ENCODE data around the gene KLHL7.
A peak's percentile ranks its signal among the peaks of the same experiment; 100 is the strongest.

The KLHL7 gene

DNA sequence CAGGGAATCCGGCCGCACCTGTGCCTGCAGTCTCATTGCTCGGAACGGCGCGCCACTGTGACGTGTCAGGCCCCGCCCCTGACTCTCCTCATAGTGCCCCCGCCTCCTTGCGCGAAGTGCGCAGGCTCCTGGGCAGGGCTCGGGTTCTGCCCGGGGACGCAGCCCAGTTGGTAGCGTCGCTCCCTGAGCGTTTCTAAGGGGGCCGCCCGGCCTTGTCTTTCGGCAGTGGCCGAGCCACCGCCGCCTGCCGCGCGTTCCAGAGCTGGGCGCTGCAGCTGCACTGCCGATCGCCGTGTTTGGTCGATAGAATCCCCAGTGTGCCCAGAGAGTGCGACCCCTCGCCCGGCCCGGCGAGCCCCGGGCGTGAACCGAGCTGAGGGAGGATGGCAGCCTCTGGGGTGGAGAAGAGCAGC lies at the start of gene KLHL7:
KLHL7 (plus strand) TSS at position 142 of the 413 bp plus-strand sequence; CDS start at position 384, 242 bp downstream.
- Mint-ChIP-seq H3K9me3 (no peaks in the 10 kb centered on the region), H3K27ac (peak within 1 kb of the TSS; percentile 99), H3K27me3 (no peaks in the 10 kb centered on the region), H3K4me3 (peak within 1 kb of the TSS; percentile 94), H3K4me1 (peaks cover 45% of the 10 kb centered on the region), H3K36me3 (peaks cover 2% of the 10 kb centered on the region)

- no peaks in the 10 kb centered on the region for H3K9me3 Mint-ChIP-seq
Measured at GRCh38 chr7:23058408-23059096, 47.0 kb upstream of the KLHL7 start.

GRCh38 chr7:23061327-23061726 lies 44.3 kb upstream of the KLHL7 start:
- no peak overlapping the region for H3K27ac Mint-ChIP-seq
- no peaks in the 10 kb centered on the region for H3K4me1 Mint-ChIP-seq

More at GRCh38 chr7:23058408-23059096, 47.0 kb upstream of the KLHL7 start:
- no peaks in the 10 kb centered on the region for H3K36me3 Mint-ChIP-seq
- no peak overlapping the region for H3K4me3 Mint-ChIP-seq
- H3K4me1 Mint-ChIP-seq, result no peaks in the 10 kb centered on the region
- no peak overlapping the region for H3K27ac Mint-ChIP-seq
- no peaks in the 10 kb centered on the region for H3K27me3 Mint-ChIP-seq

GRCh38 chr7:23062452-23062851 lies 43.1 kb upstream of the KLHL7 start:
- no peaks in the 10 kb centered on the region for H3K9me3 Mint-ChIP-seq
- H3K36me3 Mint-ChIP-seq, result no peaks in the 10 kb centered on the region
- no peaks in the 10 kb centered on the region for H3K27me3 Mint-ChIP-seq
- H3K27ac Mint-ChIP-seq, result no peak overlapping the region
- no peaks in the 10 kb centered on the region for H3K4me1 Mint-ChIP-seq
- H3K4me3 Mint-ChIP-seq, result no peak overlapping the region

More at GRCh38 chr7:23061327-23061726, 44.3 kb upstream of the KLHL7 start:
- Mint-ChIP-seq H3K36me3 (no peaks in the 10 kb centered on the region), H3K27me3 (no peaks in the 10 kb centered on the region), H3K4me3 (no peak overlapping the region), H3K9me3 (no peaks in the 10 kb centered on the region)

DNA sequence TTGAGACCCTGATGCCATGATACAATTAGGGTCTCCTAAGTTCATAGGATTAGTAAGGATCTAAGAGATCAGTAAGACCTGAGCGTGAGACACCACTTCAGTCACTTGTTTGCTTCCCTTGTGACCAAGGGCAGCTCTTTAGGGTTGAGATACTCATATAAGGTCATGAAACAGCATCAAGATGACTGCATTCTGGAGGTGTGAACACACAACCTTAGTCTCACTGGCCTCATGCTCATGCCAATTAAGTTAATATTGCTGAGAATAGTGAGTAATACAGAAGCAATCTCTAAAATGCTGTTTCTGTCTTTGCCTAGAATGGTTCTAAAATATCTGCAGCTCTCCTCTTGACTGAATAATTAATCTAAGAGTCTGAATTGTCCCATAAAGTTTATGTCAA lies 39.6 kb upstream of the KLHL7 start:
- Mint-ChIP-seq H3K27ac (no peak overlapping the region), H3K4me1 (no peaks in the 10 kb centered on the region), H3K9me3 (no peaks in the 10 kb centered on the region), H3K4me3 (no peak overlapping the region), H3K27me3 (no peaks in the 10 kb centered on the region), H3K36me3 (no peaks in the 10 kb centered on the region)

- Mint-ChIP-seq H3K4me3 (no peak overlapping the region), H3K27me3 (no peaks in the 10 kb centered on the region), H3K27ac (no peak overlapping the region), H3K4me1 (no peaks in the 10 kb centered on the region), H3K9me3 (no peaks in the 10 kb centered on the region), H3K36me3 (no peaks in the 10 kb centered on the region)
Measured at GRCh38 chr7:23067271-23067670, 38.3 kb upstream of the KLHL7 start.

GRCh38 chr7:23072048-23072447 lies 33.5 kb upstream of the KLHL7 start:
- Mint-ChIP-seq H3K27me3 (no peaks in the 10 kb centered on the region), H3K4me3 (no peak overlapping the region), H3K36me3 (no peaks in the 10 kb centered on the region), H3K4me1 (no peaks in the 10 kb centered on the region), H3K9me3 (no peaks in the 10 kb centered on the region), H3K27ac (no peak overlapping the region)

- no peak overlapping the region for H3K4me3 Mint-ChIP-seq
Measured at GRCh38 chr7:23072922-23073321, 32.7 kb upstream of the KLHL7 start.

GRCh38 chr7:23074443-23075261 lies 30.9 kb upstream of the KLHL7 start:
- no peaks in the 10 kb centered on the region for H3K36me3 Mint-ChIP-seq

More at GRCh38 chr7:23072922-23073321, 32.7 kb upstream of the KLHL7 start:
- Mint-ChIP-seq H3K27ac (no peak overlapping the region), H3K4me1 (no peaks in the 10 kb centered on the region), H3K36me3 (no peaks in the 10 kb centered on the region), H3K27me3 (no peaks in the 10 kb centered on the region), H3K9me3 (no peaks in the 10 kb centered on the region)

DNA sequence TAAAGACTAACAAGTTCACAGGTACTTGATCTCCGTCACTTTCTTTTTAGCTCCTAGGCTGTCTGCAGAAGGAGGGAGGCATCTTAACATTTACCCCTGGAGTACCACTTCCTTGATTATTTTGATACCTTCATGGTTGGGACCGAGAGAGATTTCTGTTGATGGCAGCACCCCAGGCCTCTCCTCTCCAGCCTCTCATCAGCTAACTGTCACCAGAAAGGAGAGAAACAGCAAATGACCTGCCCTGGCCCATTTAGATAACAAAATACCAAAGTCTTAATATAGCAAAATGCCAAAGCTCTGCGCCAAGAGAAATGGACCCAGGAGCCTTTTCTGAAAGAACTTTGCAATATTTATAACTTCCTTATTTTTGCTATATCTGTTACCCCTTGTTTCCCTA lies 30.0 kb upstream of the KLHL7 start:
- H3K27me3 Mint-ChIP-seq, result peaks cover 2% of the 10 kb centered on the region
- no peak overlapping the region for H3K4me3 Mint-ChIP-seq
- no peaks in the 10 kb centered on the region for H3K36me3 Mint-ChIP-seq
- H3K27ac Mint-ChIP-seq, result no peak overlapping the region
- no peaks in the 10 kb centered on the region for H3K9me3 Mint-ChIP-seq
- no peaks in the 10 kb centered on the region for H3K4me1 Mint-ChIP-seq

More at GRCh38 chr7:23074443-23075261, 30.9 kb upstream of the KLHL7 start:
- no peak overlapping the region for H3K4me3 Mint-ChIP-seq
- H3K27me3 Mint-ChIP-seq, result no peaks in the 10 kb centered on the region
- H3K27ac Mint-ChIP-seq, result no peak overlapping the region
- H3K4me1 Mint-ChIP-seq, result no peaks in the 10 kb centered on the region
- no peaks in the 10 kb centered on the region for H3K9me3 Mint-ChIP-seq

- no peaks in the 10 kb centered on the region for H3K4me1 Mint-ChIP-seq
- H3K9me3 Mint-ChIP-seq, result no peaks in the 10 kb centered on the region
- H3K36me3 Mint-ChIP-seq, result no peaks in the 10 kb centered on the region
- peaks cover 5% of the 10 kb centered on the region for H3K27me3 Mint-ChIP-seq
- H3K27ac Mint-ChIP-seq, result no peak overlapping the region
- H3K4me3 Mint-ChIP-seq, result no peak overlapping the region
Measured at GRCh38 chr7:23076772-23077171, 28.8 kb upstream of the KLHL7 start.

GRCh38 chr7:23093111-23093510 lies 12.5 kb upstream of the KLHL7 start:
- Mint-ChIP-seq H3K27me3 (no peaks in the 10 kb centered on the region), H3K36me3 (peaks cover 5% of the 10 kb centered on the region), H3K9me3 (no peaks in the 10 kb centered on the region), H3K27ac (no peak overlapping the region), H3K4me3 (no peak overlapping the region), H3K4me1 (no peaks in the 10 kb centered on the region)

- Mint-ChIP-seq H3K27me3 (no peaks in the 10 kb centered on the region), H3K4me1 (no peaks in the 10 kb centered on the region), H3K4me3 (no peak overlapping the region), H3K9me3 (no peaks in the 10 kb centered on the region), H3K27ac (no peak overlapping the region), H3K36me3 (peaks cover 5% of the 10 kb centered on the region)
Measured at GRCh38 chr7:23093546-23093945, 12.0 kb upstream of the KLHL7 start.

DNA sequence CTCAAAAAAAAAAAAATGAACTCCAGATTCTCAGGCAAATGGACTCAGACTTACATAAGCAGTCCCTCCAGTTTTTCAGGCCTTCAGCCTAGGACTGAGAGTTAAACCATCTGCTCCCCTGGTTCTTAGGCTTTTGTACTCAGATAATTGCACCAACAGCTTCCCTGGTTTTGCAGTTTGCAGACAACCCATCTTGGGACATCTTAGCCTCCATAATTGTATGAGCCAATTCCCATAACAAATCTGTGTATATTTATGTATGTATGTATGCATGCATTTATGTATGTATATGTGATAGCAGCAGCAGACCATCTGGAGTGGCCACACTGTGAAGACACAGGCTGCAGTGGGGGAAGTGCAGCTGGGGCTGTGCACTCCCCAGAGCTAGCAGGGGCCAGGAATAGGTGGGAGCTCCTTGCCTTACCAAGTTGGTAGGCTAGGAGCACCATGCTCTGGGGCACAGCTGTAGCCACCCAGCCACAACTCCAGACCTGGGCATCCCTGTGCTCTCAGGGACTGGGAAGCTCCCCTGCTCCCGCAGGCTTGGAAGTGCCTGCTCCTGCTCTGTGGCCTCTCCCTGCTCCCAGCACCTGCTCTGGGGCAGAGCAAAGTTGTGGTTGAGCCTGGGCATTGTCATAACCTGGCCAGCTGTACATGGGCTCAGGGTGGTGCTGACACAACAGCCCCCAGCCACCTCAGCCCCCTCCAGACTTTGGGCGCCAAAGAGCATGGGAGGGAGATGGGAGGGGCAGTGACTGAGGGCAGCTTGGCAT lies 8.9 kb upstream of the KLHL7 start:
- Mint-ChIP-seq H3K27ac (no peak overlapping the region), H3K27me3 (no peaks in the 10 kb centered on the region), H3K4me1 (no peaks in the 10 kb centered on the region), H3K36me3 (peaks cover 5% of the 10 kb centered on the region), H3K4me3 (no peak overlapping the region), H3K9me3 (no peaks in the 10 kb centered on the region)

- Mint-ChIP-seq H3K4me3 (no peak overlapping the region), H3K9me3 (no peaks in the 10 kb centered on the region), H3K27ac (no peak overlapping the region), H3K4me1 (no peaks in the 10 kb centered on the region), H3K36me3 (peaks cover 5% of the 10 kb centered on the region), H3K27me3 (no peaks in the 10 kb centered on the region)
Measured at GRCh38 chr7:23098029-23098428, 7.6 kb upstream of the KLHL7 start.
